Astrocyte (in vitro differentiated cells and primary cell): ENCODE data around the gene EGF. TPM values are rescaled to one million over a fixed set of nuclear protein-coding genes. Genes with fewer than 3 reads are reported as not detected.
A peak's percentile ranks its signal among the peaks of the same experiment; 100 is the strongest.

Experiments
- DNase-seq: peaks from one replicate; pipeline ENCODE4 v3.0.0-alpha.2; 2010; ENCODE audit warnings: low read depth
- FAIRE-seq: peaks from 2 replicates; lab custom pipeline; 2011; peaks lifted over from hg19 to GRCh38; lab: Jason Lieb, UNC
- H2AFZ ChIP-seq: 2 replicates; pipeline ENCODE4 v1.6.0; 2012; ENCODE audit warnings: low read depth, low read length, inconsistent platforms
- H3K27ac ChIP-seq: 2 replicates; pipeline ENCODE4 v1.5.1; 2011; ENCODE audit warnings: low read depth, low read length, inconsistent platforms
- H3K27me3 ChIP-seq: 2 replicates; pipeline ENCODE4 v1.6.0; 2011; ENCODE audit warnings: low read length, inconsistent platforms; ENCODE audit not compliant: insufficient read depth
- H3K36me3 ChIP-seq: 2 replicates; pipeline ENCODE4 v1.5.1; 2011; ENCODE audit warnings: low read length, inconsistent platforms; ENCODE audit not compliant: insufficient read depth
- H3K4me1 ChIP-seq: 2 replicates; pipeline ENCODE4 v1.5.1; 2011; ENCODE audit warnings: low read length, inconsistent platforms; ENCODE audit not compliant: insufficient read depth
- H3K4me2 ChIP-seq: 2 replicates; pipeline ENCODE4 v1.6.0; 2012; ENCODE audit warnings: low read length, inconsistent platforms
- H3K4me3 ChIP-seq: 2 replicates; pipeline ENCODE4 v1.5.1; 2011; ENCODE audit warnings: low read depth, mild to moderate bottlenecking, low read length, inconsistent platforms; ENCODE audit not compliant: insufficient read depth
- H3K79me2 ChIP-seq: 2 replicates; pipeline ENCODE4 v1.6.0; 2012; ENCODE audit warnings: mild to moderate bottlenecking, low read length, inconsistent platforms; ENCODE audit not compliant: insufficient read depth
- H3K9ac ChIP-seq: 2 replicates; pipeline ENCODE4 v1.6.0; 2012; ENCODE audit warnings: mild to moderate bottlenecking, low read length, inconsistent platforms
- H3K9me3 ChIP-seq: 2 replicates; pipeline ENCODE4 v1.5.1; 2012; ENCODE audit warnings: low read depth, mild to moderate bottlenecking, low read length, inconsistent platforms; ENCODE audit not compliant: insufficient read depth
- H4K20me1 ChIP-seq: 2 replicates; pipeline ENCODE4 v1.6.0; 2012; ENCODE audit warnings: low read length, inconsistent platforms; ENCODE audit not compliant: insufficient read depth
- H3K27ac Mint-ChIP-seq: one replicate; pipeline ENCODE4 v1.8.0; 2021; ENCODE audit warnings: mild to moderate bottlenecking, mixed read lengths; ENCODE audit not compliant: unreplicated experiment
- H3K27me3 Mint-ChIP-seq: one replicate; pipeline ENCODE4 v1.8.0; 2021; ENCODE audit warnings: low read depth, mixed read lengths; ENCODE audit not compliant: unreplicated experiment
- H3K36me3 Mint-ChIP-seq: one replicate; pipeline ENCODE4 v1.8.0; 2021; ENCODE audit warnings: low read depth, mixed read lengths; ENCODE audit not compliant: unreplicated experiment
- H3K4me1 Mint-ChIP-seq: one replicate; pipeline ENCODE4 v1.8.0; 2021; ENCODE audit warnings: low read depth, mixed read lengths; ENCODE audit not compliant: unreplicated experiment
- H3K4me3 Mint-ChIP-seq: one replicate; pipeline ENCODE4 v1.8.0; 2021; ENCODE audit warnings: mild to moderate bottlenecking, moderate library complexity, mixed read lengths; ENCODE audit not compliant: unreplicated experiment
- H3K9me3 Mint-ChIP-seq: one replicate; pipeline ENCODE4 v1.8.0; 2021; ENCODE audit warnings: mild to moderate bottlenecking, mixed read lengths; ENCODE audit not compliant: unreplicated experiment
- EZH2 ChIP-seq: IDR thresholded peaks from 2 replicates; pipeline ENCODE4 v1.6.1; 2012; ENCODE audit warnings: mild to moderate bottlenecking, low read length, inconsistent platforms; ENCODE audit not compliant: insufficient read depth
- total RNA-seq: library from RNA; stranded (reverse); gene quantifications from 2 replicates; pipeline ENCODE4 v1.2.1, GENCODE V29; 2021
- TF ChIP-seq, protein P1 (sequence below): IDR thresholded peaks from 2 replicates; pipeline ENCODE4 v1.5.1; 2011; ENCODE audit warnings: low read depth, mild to moderate bottlenecking, inconsistent platforms, low read length, moderate library complexity; ENCODE audit not compliant: insufficient read depth

Gene EGF
- total RNA-seq, 1 donor from 2014 or later: 22.9 TPM

DNA sequence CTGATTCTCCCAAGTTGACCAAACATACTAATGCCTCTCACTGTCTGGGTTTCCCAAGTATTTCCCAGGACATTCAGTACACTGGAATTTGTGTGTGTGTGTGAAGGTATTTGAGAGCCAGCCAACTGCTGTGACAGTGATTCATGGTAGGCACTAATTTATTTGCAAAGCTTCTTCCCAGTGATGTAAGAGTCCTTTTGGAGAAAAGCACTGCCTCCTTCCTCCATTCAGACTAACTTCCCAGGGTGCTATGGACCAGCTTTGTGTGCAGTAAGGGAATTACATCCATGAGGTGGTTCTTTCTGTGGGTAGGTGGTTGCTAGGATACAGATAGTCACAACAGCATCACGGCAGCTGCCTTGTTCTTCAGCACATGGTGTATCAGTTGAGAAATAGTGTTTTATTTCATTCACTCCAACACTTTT is 8.7 kb downstream of the EGF start:
- Histone ChIP-seq H2AFZ (no peak overlapping the region), H3K4me2 (peak overlapping the region; percentile 21), H3K79me2 (no peaks in the 10 kb centered on the region), H3K27ac (peak overlapping the region; percentile 76), H3K4me1 (peaks cover 12% of the 10 kb centered on the region), H3K27me3 (no peaks in the 10 kb centered on the region), H4K20me1 (no peaks in the 10 kb centered on the region), H3K9me3 (no peaks in the 10 kb centered on the region), H3K36me3 (no peaks in the 10 kb centered on the region), H3K4me3 (no peak overlapping the region), H3K9ac (peak overlapping the region; percentile 54)
- TF ChIP-seq, protein P1, sequence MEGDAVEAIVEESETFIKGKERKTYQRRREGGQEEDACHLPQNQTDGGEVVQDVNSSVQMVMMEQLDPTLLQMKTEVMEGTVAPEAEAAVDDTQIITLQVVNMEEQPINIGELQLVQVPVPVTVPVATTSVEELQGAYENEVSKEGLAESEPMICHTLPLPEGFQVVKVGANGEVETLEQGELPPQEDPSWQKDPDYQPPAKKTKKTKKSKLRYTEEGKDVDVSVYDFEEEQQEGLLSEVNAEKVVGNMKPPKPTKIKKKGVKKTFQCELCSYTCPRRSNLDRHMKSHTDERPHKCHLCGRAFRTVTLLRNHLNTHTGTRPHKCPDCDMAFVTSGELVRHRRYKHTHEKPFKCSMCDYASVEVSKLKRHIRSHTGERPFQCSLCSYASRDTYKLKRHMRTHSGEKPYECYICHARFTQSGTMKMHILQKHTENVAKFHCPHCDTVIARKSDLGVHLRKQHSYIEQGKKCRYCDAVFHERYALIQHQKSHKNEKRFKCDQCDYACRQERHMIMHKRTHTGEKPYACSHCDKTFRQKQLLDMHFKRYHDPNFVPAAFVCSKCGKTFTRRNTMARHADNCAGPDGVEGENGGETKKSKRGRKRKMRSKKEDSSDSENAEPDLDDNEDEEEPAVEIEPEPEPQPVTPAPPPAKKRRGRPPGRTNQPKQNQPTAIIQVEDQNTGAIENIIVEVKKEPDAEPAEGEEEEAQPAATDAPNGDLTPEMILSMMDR: no peak
- no peaks in the 10 kb centered on the region for H3K27me3 Mint-ChIP-seq
- FAIRE-seq (peak; percentile 90), DNase-seq (peak; percentile 99)
- no peaks in the 10 kb centered on the region for H3K9me3 Mint-ChIP-seq
- no peak overlapping the region for H3K4me3 Mint-ChIP-seq
- peak overlapping the region; percentile 43 for H3K27ac Mint-ChIP-seq
- peaks cover 21% of the 10 kb centered on the region for H3K4me1 Mint-ChIP-seq
- no peaks in the 10 kb centered on the region for H3K36me3 Mint-ChIP-seq

GRCh38 chr4:109925396-109925795 is 12.7 kb downstream of the EGF start:
- no peak overlapping the region for H2AFZ ChIP-seq
- peaks cover 2% of the 10 kb centered on the region for H3K27me3 Mint-ChIP-seq
- no peaks in the 10 kb centered on the region for H3K36me3 Mint-ChIP-seq

GRCh38 chr4:109928327-109929045 is 15.8 kb downstream of the EGF start:
- DNase-seq: no peak
- no peaks in the 10 kb centered on the region for H4K20me1 ChIP-seq
- H3K9ac ChIP-seq: no peak overlapping the region
- H3K9me3 ChIP-seq: no peaks in the 10 kb centered on the region
- no peak for FAIRE-seq
- TF ChIP-seq, protein P1: no peak
- no peak for TF ChIP-seq EZH2
- H3K36me3 ChIP-seq: no peaks in the 10 kb centered on the region
- H3K4me1 Mint-ChIP-seq: peaks cover 8% of the 10 kb centered on the region
- H3K4me1 ChIP-seq: no peaks in the 10 kb centered on the region
- H3K36me3 Mint-ChIP-seq: no peaks in the 10 kb centered on the region
- no peak overlapping the region for H3K4me2 ChIP-seq
- no peak overlapping the region for H3K4me3 ChIP-seq
- H3K27ac Mint-ChIP-seq: no peak overlapping the region
- no peak overlapping the region for H2AFZ ChIP-seq
- H3K27ac ChIP-seq: no peak overlapping the region
- H3K79me2 ChIP-seq: no peaks in the 10 kb centered on the region
- peaks cover 2% of the 10 kb centered on the region for H3K9me3 Mint-ChIP-seq
- H3K4me3 Mint-ChIP-seq: no peak overlapping the region
- no peaks in the 10 kb centered on the region for H3K27me3 ChIP-seq
- H3K27me3 Mint-ChIP-seq: peaks cover 2% of the 10 kb centered on the region

More at GRCh38 chr4:109925396-109925795, 12.7 kb downstream of the EGF start:
- no peaks in the 10 kb centered on the region for H3K36me3 ChIP-seq
- H3K27me3 ChIP-seq: no peaks in the 10 kb centered on the region
- H3K27ac ChIP-seq: no peak overlapping the region
- Mint-ChIP-seq H3K4me1 (peaks cover 18% of the 10 kb centered on the region), H3K27ac (no peak overlapping the region), H3K9me3 (peaks cover 2% of the 10 kb centered on the region), H3K4me3 (no peak overlapping the region)
- H3K9me3 ChIP-seq: no peaks in the 10 kb centered on the region
- peaks cover 12% of the 10 kb centered on the region for H3K4me1 ChIP-seq
- DNase-seq (no peak), FAIRE-seq (no peak)
- H3K4me2 ChIP-seq: no peak overlapping the region
- TF ChIP-seq EZH2: no peak
- TF ChIP-seq, protein P1: no peak
- H3K79me2 ChIP-seq: no peaks in the 10 kb centered on the region
- no peak overlapping the region for H3K9ac ChIP-seq
- H3K4me3 ChIP-seq: no peak overlapping the region
- H4K20me1 ChIP-seq: no peaks in the 10 kb centered on the region
